Thyroid gland (tissue), 4 donors: ENCODE results near the gene ZMPSTE24.

ENCODE experiments used
- CTCF ChIP-seq, 6 experiments: fragments of 200-600 bp in 3 of 6; fragments of 450-650 bp in 3 of 6; sonication (generic) in 3 of 6; IDR thresholded peaks; one replicate each; pipeline ENCODE4 v1.5.1; 2016 to 2019; ENCODE audit warnings: antibody characterized with exemption in 6 of 6, mild to moderate bottlenecking in 2 of 6, inconsistent platforms in 1 of 6, moderate library complexity in 1 of 6
- POLR2A ChIP-seq, 2 donors: fragments of 450-650 bp; IDR thresholded peaks; one replicate each; pipeline ENCODE4 v1.6.1; 2017; ENCODE audit warnings: antibody characterized with exemption in 2 of 2, mild to moderate bottlenecking in 2 of 2, moderate library complexity in 1 of 2

GRCh38 chr1:40265298-40265697, 7.3 kb downstream of the ZMPSTE24 start:
- TF ChIP-seq CTCF (IDR thresholded peaks at IDR 0.05) (no peak), POLR2A (IDR thresholded peaks at IDR 0.05) (no peak)
